Transverse colon (tissue), 4 donors: ENCODE measurements around the gene DNAJC6. TPM values are rescaled to one million over a fixed set of nuclear protein-coding genes. Genes with fewer than 3 reads are reported as not detected.

Experiments used
- DNase-seq: peaks from one replicate; pipeline ENCODE4 v3.0.0-alpha.2; 2019
- H3K27ac ChIP-seq, 4 donors: fragments of 200-600 bp; sonication (generic); 2 replicates each; pipeline ENCODE4 v1.5.1; 2016 to 2018; ENCODE audit warnings: inconsistent platforms in 4 of 4
- H3K27me3 ChIP-seq: fragments of 200-600 bp; sonication (generic); 2 replicates; pipeline ENCODE4 v1.5.1; 2017; ENCODE audit warnings: inconsistent platforms
- H3K36me3 ChIP-seq, 4 donors: fragments of 200-600 bp; sonication (generic); 2 replicates each; pipeline ENCODE4 v1.5.1; 2017 to 2019; ENCODE audit warnings: inconsistent platforms in 4 of 4
- H3K4me1 ChIP-seq, 4 donors: fragments of 200-600 bp; sonication (generic); 2 replicates each; pipeline ENCODE4 v1.5.1; 2017 to 2020; ENCODE audit warnings: inconsistent platforms in 4 of 4
- H3K4me3 ChIP-seq, 4 donors: fragments of 200-600 bp; sonication (generic); 1 replicate in 1 of 4; 2 replicates in 3 of 4; pipeline versions ENCODE4 v1.5.1 to v1.6.1; 2017 to 2019; ENCODE audit warnings: inconsistent platforms in 4 of 4
- H3K9me3 ChIP-seq, 2 donors: fragments of 200-600 bp; sonication (generic); 2 replicates each; pipeline ENCODE4 v1.5.1; 2017 to 2019; ENCODE audit warnings: inconsistent platforms in 2 of 2
- EP300 ChIP-seq: sonication (generic); formaldehyde crosslinking; IDR thresholded peaks from one replicate; pipeline ENCODE4 v1.6.1; 2017; ENCODE audit warnings: antibody characterized with exemption, low read depth
- POLR2A ChIP-seq: fragments of 450-650 bp; IDR thresholded peaks from one replicate; pipeline ENCODE4 v1.6.1; 2016; ENCODE audit warnings: antibody characterized with exemption, mild to moderate bottlenecking, moderate library complexity
- POLR2AphosphoS5 ChIP-seq, 3 donors: sonication (generic); formaldehyde crosslinking; IDR thresholded peaks; one replicate each; pipeline ENCODE4 v1.6.1; 2016; ENCODE audit warnings: antibody characterized with exemption in 3 of 3
- WGBS, 2 donors: methylation state at CpG; one replicate each; pipeline ENCODE4 v1.1.5; 2018; ENCODE audit warnings: low coverage in 1 of 2; 5-methylcytosine and 5-hydroxymethylcytosine counted together
- in situ Hi-C, 4 donors: fragments of 200-750 bp; cut with MboI; loops; one replicate each; pipeline versions ENCODE4 v1.15.0 to v1.15.1; 2017; ENCODE audit warnings: low sequenced_read_pairs in 3 of 4, low pct_ligation_motif_present in 1 of 4, low pct_unique_long_range_greater_than_20kb in 1 of 4
- intact Hi-C: fragments of 100-400 bp; cut with DNase I; formaldehyde crosslinking; loops from one replicate; pipeline ENCODE4 v1.15.1; 2023; ENCODE audit warnings: low total_unique reads
- total RNA-seq, 4 donors: library from RNA; depleted of rRNA; stranded (reverse); fragments of >200 nt; gene quantifications; one replicate each; pipeline ENCODE4 v1.1.0, GENCODE V29; 2016
- TF ChIP-seq, protein P1 (sequence below), 5 experiments: fragments of 200-600 bp in 3 of 5; fragments of 450-650 bp in 2 of 5; sonication (generic) in 3 of 5; IDR thresholded peaks; 1 replicate in 2 of 5; 2 replicates in 3 of 5; pipeline ENCODE4 v1.5.1; 2016 to 2017; ENCODE audit warnings: antibody characterized with exemption in 5 of 5, inconsistent platforms in 3 of 5, mild to moderate bottlenecking in 2 of 5, moderate library complexity in 1 of 5

Gene DNAJC6
- total RNA-seq, 4 donors from 2014 or later: 0.40 to 2.7 (median 1.7) TPM

DNA sequence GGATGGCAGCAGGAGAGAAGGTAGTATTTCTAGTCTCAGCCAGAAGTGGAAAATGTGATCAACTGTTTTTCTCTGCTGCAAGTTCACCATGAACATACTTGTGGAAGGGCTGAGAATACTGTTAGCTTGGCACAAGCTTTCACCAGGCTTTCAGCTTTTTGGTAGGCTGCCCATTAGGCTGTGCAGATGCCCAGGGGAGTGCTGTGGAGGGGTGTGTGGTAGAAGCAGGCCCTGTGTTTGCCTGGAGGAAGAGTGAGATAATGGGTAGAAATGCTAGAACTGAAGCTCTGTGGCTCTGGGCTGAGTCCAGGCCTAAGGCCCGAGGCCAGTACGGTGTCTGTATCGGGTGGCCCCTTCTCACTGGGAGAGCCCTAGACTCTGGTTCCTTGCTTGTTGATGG lies 9.8 kb downstream of the DNAJC6 start:
- in situ Hi-C loops: no loop called here
- intact Hi-C loops: no loop called here

DNA sequence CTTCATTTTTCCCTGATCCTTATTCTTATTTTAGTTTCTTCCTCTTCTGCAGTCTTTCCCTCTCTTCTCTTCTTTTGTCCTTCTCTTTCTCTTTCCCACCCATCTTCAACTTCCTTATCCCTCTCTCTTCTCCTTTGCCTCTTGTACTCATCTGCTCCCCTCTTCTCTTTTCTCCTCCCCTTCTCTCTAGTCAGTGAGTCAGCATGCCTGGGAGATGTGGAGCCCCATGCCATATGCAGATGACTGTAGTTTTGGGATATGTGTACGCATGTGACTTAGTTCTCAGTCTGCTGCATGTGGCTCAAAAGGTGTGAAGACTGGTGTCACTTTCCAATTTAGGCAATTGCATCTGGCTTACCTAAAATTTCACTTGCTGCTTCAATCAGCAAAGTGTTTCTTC lies 10.4 kb downstream of the DNAJC6 start:
- no peaks in the 10 kb centered on the region for H3K4me1 ChIP-seq
- H3K27ac ChIP-seq: no peak overlapping the region
- intact Hi-C loops (no loop called here), in situ Hi-C loops (no loop called here)
- no peak for DNase-seq
- TF ChIP-seq EP300 (no peak), POLR2A (no peak), POLR2AphosphoS5 (IDR thresholded peaks at IDR 0.05) (no peak)
- TF ChIP-seq, protein P1, sequence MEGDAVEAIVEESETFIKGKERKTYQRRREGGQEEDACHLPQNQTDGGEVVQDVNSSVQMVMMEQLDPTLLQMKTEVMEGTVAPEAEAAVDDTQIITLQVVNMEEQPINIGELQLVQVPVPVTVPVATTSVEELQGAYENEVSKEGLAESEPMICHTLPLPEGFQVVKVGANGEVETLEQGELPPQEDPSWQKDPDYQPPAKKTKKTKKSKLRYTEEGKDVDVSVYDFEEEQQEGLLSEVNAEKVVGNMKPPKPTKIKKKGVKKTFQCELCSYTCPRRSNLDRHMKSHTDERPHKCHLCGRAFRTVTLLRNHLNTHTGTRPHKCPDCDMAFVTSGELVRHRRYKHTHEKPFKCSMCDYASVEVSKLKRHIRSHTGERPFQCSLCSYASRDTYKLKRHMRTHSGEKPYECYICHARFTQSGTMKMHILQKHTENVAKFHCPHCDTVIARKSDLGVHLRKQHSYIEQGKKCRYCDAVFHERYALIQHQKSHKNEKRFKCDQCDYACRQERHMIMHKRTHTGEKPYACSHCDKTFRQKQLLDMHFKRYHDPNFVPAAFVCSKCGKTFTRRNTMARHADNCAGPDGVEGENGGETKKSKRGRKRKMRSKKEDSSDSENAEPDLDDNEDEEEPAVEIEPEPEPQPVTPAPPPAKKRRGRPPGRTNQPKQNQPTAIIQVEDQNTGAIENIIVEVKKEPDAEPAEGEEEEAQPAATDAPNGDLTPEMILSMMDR (IDR thresholded peaks at IDR 0.05): no peak
- H3K4me3 ChIP-seq: no peak overlapping the region
- no peaks in the 10 kb centered on the region for H3K36me3 ChIP-seq
- no peaks in the 10 kb centered on the region for H3K9me3 ChIP-seq
- WGBS, 2 donors: 80 to 97% methylated on average over 1 of the region's 1 CpG
- no peaks in the 10 kb centered on the region for H3K27me3 ChIP-seq

More for the DNA sequence above, 9.8 kb downstream of the DNAJC6 start:
- Histone ChIP-seq H3K4me1 (no peaks in the 10 kb centered on the region), H3K4me3 (no peak overlapping the region), H3K27me3 (no peaks in the 10 kb centered on the region), H3K9me3 (no peaks in the 10 kb centered on the region), H3K36me3 (no peaks in the 10 kb centered on the region), H3K27ac (no peak overlapping the region)
- 93 to 100% methylated on average over 3 of the region's 3 CpGs for WGBS, 2 donors
- TF ChIP-seq POLR2A (no peak), EP300 (no peak), POLR2AphosphoS5 (IDR thresholded peaks at IDR 0.05) (no peak)
- TF ChIP-seq, protein P1 (IDR thresholded peaks at IDR 0.05): no peak
- DNase-seq: no peak

DNA sequence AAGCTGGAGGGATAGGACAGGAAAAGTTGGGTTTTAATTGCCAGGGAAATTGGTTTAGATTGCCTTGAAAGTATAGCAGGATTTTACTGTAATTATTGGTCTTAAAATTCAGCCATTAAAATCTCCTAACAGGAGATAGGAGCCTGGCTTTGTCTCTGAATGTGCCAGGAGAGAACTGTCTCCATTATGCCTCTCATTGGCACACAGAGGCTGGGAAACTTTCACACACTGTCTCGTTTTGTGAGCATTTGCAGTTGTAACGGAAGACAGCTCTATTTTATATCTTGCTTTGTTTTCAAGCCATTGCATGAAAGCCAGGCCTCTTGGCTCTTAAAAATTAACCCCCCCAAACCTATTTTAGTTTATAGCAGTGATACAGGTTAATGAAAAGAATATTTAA lies 12.5 kb downstream of the DNAJC6 start:
- in situ Hi-C loops: no loop called here
- no peaks in the 10 kb centered on the region for H3K4me1 ChIP-seq
- intact Hi-C loops: no loop called here
- TF ChIP-seq POLR2AphosphoS5 (IDR thresholded peaks at IDR 0.05) (no peak), POLR2A (no peak), EP300 (no peak)
- TF ChIP-seq, protein P1 (IDR thresholded peaks at IDR 0.05): no peak
- H3K36me3 ChIP-seq: no peaks in the 10 kb centered on the region
- no peaks in the 10 kb centered on the region for H3K27me3 ChIP-seq
- no peak overlapping the region for H3K4me3 ChIP-seq
- no peak overlapping the region for H3K27ac ChIP-seq
- no peaks in the 10 kb centered on the region for H3K9me3 ChIP-seq
- WGBS, 2 donors: 38% methylated on average over 2 of the region's 2 CpGs; no CpG with 5 or more reads in 1 of the 2 donors
- DNase-seq: no peak

DNA sequence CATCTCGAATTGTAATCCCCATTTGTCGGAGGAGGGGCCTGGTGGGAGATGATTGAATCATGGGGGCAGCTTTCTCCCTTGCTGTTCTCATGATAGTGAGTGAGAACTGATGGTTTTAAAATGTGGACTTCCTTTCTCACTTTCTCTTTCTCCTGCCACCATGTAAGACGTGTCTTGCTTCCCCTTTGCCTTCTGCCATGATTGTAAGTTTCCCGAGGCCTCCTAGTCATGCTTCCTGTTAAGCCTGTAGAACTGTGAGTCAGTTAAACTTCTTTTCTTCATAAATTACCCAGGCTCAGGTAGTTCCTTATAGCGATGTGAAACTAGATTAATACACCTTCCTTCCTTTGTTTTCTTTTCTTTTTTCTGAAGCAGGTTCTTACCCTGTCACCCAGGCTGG lies 13.9 kb downstream of the DNAJC6 start:
- H3K36me3 ChIP-seq: no peaks in the 10 kb centered on the region
- in situ Hi-C loops (no loop called here), intact Hi-C loops (no loop called here)
- no peak overlapping the region for H3K27ac ChIP-seq
- H3K4me3 ChIP-seq: no peak overlapping the region
- H3K4me1 ChIP-seq: no peaks in the 10 kb centered on the region
- no peaks in the 10 kb centered on the region for H3K9me3 ChIP-seq
- DNase-seq: no peak
- no peak for TF ChIP-seq POLR2AphosphoS5 (IDR thresholded peaks at IDR 0.05)
- no peak for TF ChIP-seq POLR2A
- no peak for TF ChIP-seq EP300
- TF ChIP-seq, protein P1 (IDR thresholded peaks at IDR 0.05): no peak
- no peaks in the 10 kb centered on the region for H3K27me3 ChIP-seq
- 66 to 76% methylated on average over 5 of the region's 5 CpGs for WGBS, 2 donors
